ENCODE measurements around the gene HIVEP3. TPM values are rescaled to one million over a fixed set of nuclear protein-coding genes. Genes with fewer than 3 reads are reported as not detected.
A peak's percentile ranks its signal among the peaks of the same experiment; 100 is the strongest.

HIVEP3 gene
- total RNA-seq, 2 experiments from 2014 or later: 19.4 to 21.3 TPM

DNA sequence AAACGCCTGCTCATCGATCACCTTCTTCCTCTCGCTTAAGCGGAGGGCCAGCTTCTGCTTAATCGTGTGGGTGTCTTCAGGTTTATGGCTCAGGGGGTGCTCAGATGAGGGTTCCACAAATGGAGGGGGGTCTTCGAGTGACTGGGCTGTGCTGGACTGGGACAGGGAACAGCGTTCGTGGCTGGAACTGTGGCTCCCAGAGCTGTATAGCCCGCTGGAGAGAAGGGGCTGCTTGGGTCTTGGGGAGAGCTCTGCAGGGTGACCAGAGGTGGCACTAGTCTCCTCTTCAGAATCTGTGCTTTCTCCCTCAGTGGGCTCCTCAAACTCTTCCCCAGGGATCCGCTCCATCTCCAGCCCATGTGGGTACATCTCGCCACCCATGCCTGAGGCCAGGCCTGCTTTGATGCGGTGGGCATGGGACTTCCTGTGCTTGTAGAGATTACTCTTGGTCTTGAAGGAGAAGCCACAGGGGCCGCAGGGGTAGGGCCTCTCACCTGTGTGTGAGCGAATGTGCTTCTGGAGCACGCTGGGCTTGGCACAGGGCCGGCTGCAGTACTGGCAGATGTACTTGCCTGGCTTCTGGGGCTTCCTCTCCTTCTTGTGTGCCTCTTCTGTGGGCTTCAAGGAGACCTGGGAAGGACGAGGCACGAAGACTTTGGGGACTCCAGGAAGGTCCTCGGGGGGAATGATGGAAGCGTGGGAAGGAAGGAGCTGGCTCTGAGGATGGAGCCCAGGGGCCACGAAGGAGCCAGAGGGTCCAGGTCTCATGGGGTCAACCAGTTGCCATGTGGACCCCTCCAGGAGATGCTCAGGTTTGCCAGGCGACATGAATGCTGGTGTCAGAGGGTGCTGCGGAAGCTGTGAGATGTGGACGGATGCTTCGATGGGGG is 334.8 kb downstream of the HIVEP3 start:
- DNase-seq: no peak
- H3K27ac Mint-ChIP-seq: no peak overlapping the region
- peaks cover 45% of the 10 kb centered on the region for H3K36me3 Mint-ChIP-seq
- no peak overlapping the region for H3K4me3 Mint-ChIP-seq
- no peaks in the 10 kb centered on the region for H3K9me3 Mint-ChIP-seq
- H3K4me1 Mint-ChIP-seq: peaks cover 11% of the 10 kb centered on the region
- no peaks in the 10 kb centered on the region for H3K27me3 Mint-ChIP-seq

DNA sequence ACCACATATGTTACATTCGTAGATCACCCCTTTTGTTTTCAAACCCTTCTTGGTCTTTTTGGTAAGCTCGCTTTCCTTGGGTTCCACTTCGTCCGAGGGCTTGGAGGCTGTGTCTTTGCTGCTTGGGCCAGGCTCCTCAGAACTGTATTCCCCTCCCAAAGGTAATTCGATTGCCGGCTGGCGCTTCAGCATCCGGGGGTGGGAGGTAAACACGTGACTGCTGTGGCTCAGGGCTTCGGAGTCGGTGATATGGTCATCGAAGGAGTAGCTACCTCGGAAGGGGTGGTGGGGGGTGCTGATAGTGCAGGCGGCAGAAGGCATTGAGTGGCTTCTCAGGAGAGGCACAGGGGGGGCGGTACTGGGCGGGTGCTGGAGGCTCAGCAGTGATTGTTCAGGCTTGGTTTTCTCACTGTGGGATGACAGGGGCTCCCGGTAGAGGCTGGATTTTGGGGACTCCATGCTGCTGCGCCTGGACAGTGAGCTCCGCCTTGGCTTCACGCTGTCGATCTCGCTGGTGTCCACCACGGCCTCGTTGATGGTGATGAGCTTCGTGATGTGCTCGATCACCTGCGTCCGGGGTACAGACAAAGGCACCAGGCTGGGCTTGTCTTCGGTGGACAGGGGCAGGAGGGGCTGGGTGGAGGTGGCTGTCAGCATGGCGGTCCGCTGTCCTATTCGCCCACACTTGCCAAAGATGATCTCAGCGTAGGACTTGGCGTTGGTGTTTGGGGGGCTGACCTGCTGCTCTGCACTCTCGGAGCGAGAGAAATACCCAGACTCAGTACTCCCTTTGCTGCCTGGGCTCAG is 335.7 kb downstream of the HIVEP3 start:
- Mint-ChIP-seq H3K27ac (no peak overlapping the region), H3K9me3 (no peaks in the 10 kb centered on the region), H3K27me3 (no peaks in the 10 kb centered on the region), H3K4me1 (peaks cover 11% of the 10 kb centered on the region), H3K4me3 (no peak overlapping the region), H3K36me3 (peaks cover 43% of the 10 kb centered on the region)
- no peak for DNase-seq

DNA sequence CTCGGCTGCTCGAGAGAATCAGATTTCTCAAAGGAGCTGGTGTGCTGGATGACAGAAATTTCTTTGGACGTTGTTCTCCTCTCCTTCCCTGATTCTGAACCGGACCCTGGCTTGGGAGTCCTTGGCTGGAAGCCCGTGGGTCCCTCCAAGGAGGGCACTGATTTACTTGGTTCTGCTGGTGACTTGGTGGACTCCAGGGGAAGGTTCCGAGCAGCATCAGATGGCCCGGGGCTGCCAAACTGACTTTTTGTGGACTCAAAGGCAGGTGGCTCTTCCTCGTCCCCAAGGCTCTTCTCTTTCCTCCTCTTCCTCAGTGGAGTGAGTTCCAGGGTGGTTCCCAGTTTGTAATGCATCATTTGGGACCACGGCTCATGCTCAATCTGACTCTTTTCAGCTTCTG is 336.4 kb downstream of the HIVEP3 start:
- Mint-ChIP-seq H3K27me3 (no peaks in the 10 kb centered on the region), H3K4me3 (no peak overlapping the region), H3K27ac (peak overlapping the region; percentile 5), H3K9me3 (no peaks in the 10 kb centered on the region), H3K4me1 (peaks cover 15% of the 10 kb centered on the region), H3K36me3 (peaks cover 36% of the 10 kb centered on the region)
- no peak for DNase-seq

DNA sequence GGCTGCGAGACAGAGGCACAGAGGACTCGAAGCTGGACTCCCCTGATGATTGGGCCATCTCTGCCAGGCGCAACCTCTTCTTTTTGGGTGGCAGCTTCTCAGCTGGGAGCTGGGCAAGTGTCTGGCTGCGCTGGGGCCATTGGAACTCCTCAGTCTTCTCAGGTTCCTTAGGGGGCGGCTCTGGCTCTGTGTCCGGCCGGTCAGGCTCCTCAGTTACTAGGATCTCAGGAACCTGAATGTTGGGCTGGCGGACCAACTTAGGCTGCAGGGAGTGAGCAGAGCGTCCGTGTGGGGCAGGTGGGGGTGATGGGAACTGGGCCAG is 336.8 kb downstream of the HIVEP3 start:
- H3K4me3 Mint-ChIP-seq: no peak overlapping the region
- no peak for DNase-seq
- no peaks in the 10 kb centered on the region for H3K27me3 Mint-ChIP-seq
- peaks cover 33% of the 10 kb centered on the region for H3K36me3 Mint-ChIP-seq
- no peak overlapping the region for H3K27ac Mint-ChIP-seq
- H3K9me3 Mint-ChIP-seq: no peaks in the 10 kb centered on the region
- peaks cover 18% of the 10 kb centered on the region for H3K4me1 Mint-ChIP-seq

DNA sequence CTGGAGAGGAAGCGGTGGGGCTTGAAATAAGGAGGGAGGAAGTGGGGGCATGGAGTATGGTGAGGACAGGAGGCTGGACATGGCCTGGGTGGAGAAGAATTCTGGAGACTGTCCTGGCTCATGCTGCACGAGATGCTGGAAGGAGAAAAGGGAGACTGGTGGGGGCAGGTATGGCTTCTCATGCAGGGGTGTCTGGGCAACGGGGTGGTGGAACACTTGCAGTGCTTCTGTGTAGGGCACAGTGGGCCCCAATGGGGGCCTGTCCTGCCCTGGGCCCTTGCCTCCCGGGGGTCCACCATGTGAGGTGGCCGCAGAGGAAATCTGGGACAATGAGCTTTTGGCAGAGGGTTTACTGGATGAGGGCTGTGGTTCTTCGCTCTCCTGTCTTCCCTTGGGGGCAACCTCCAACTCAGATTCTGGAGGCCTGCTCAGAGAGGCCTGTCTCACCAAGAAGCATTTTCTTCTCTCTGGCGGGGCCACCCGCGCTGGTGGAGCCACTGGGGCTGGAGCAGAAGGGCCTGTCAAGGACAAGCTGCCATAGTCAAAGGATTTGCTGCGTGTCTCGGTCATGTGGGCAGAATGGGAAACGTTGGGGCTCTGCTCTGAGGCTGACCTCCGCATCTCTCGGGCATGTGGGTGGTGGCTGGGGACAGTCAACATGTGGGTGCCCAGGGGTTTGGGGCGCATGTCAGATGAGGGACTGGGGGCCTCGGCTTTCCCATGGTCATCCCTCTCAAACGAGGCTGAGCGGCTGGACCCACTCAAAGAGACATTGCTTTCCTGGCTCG is 337.3 kb downstream of the HIVEP3 start:
- H3K36me3 Mint-ChIP-seq: peaks cover 30% of the 10 kb centered on the region
- no peak overlapping the region for H3K27ac Mint-ChIP-seq
- H3K27me3 Mint-ChIP-seq: no peaks in the 10 kb centered on the region
- H3K4me3 Mint-ChIP-seq: peak overlapping the region; percentile 33
- DNase-seq: no peak
- no peaks in the 10 kb centered on the region for H3K9me3 Mint-ChIP-seq
- peaks cover 23% of the 10 kb centered on the region for H3K4me1 Mint-ChIP-seq

DNA sequence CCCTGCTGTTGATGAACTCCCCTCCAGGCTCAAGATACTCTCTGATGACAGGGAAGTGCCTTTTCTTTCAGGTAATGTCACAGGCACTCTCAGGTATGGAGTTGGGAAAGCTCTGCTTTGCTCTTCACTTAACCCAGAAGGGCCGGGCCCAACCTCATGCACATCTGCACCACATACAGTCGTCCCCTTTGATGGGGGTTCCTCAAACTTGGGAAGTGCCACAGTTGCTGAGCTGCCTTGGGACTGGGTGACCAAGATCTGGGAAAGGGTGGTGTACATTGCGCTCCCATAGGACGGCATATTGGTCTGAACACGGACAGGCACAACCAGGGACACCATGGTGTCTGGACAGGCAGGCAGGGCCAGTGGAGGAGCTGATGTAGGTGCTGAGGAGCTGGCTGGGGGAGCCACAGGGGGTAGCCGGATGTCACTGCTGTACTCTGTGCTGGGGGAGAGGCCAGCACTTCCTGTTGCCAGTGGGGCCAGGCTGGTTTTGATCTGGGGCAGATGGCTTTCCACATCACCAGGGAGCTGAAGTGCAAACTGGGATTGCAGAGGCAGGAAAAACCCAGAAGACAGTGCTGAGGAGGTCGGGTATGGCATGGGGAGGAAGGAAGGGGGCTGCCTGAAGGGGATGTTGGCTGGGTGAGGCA is 338.1 kb downstream of the HIVEP3 start:
- peaks cover 32% of the 10 kb centered on the region for H3K36me3 Mint-ChIP-seq
- DNase-seq: no peak
- H3K4me3 Mint-ChIP-seq: peak overlapping the region; percentile 33
- peak overlapping the region; percentile 21 for H3K27ac Mint-ChIP-seq
- peaks cover 29% of the 10 kb centered on the region for H3K4me1 Mint-ChIP-seq
- no peaks in the 10 kb centered on the region for H3K27me3 Mint-ChIP-seq
- no peaks in the 10 kb centered on the region for H3K9me3 Mint-ChIP-seq

DNA sequence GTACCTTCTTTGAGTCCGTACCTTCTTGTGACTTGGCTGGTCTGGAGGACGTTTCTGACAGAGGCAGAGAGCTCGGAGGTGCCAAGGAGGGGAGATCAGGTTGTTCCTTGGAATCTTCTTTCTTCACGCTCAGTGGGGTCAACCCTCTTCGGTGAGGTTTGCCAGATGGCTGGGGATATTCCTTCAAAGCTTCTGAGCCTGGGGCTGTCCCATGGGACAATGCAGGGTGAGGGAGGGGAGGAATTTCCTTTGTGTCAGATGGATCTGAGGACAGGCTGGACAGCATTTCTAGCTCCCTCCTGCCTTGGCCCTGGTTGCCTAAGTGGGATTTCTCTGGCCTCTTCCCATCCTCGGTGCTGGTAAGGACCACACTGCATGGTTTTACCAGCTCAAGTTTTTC is 338.7 kb downstream of the HIVEP3 start:
- Mint-ChIP-seq H3K27ac (no peak overlapping the region), H3K4me3 (no peak overlapping the region), H3K4me1 (peaks cover 31% of the 10 kb centered on the region), H3K36me3 (peaks cover 30% of the 10 kb centered on the region), H3K9me3 (no peaks in the 10 kb centered on the region), H3K27me3 (no peaks in the 10 kb centered on the region)
- no peak for DNase-seq

DNA sequence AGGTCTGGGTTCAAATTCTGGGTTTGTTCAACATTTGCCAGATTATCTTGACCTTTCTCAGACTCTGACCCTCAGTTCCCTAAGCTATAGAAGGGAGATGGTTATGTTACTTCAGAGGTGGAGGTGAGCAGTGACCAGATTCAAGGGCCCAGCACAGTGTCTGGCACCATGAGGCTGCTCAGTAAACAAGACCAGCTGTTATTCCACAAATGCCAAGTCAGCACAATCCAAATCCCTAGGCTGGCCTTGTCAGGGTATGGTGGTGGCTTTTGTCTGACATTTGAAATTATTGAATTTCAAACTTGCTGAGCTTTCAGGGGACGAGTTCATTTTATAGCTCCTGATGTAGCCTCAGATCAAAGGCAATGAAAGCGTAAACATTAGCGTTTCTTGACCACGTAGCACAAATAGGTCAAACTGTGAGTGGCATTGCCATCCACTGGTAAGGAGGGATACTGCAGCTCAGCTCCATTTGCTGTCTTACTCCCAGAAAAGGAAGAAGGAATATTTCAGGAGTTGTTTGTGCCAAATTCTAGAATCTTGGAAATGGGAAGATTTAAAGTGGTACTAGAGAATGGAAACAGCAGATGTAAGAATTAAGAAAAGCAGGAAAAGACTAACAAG is 339.9 kb downstream of the HIVEP3 start:
- Mint-ChIP-seq H3K27ac (no peak overlapping the region), H3K9me3 (no peaks in the 10 kb centered on the region), H3K27me3 (no peaks in the 10 kb centered on the region), H3K36me3 (peaks cover 24% of the 10 kb centered on the region), H3K4me3 (no peak overlapping the region), H3K4me1 (peaks cover 39% of the 10 kb centered on the region)
- no peak for DNase-seq

DNA sequence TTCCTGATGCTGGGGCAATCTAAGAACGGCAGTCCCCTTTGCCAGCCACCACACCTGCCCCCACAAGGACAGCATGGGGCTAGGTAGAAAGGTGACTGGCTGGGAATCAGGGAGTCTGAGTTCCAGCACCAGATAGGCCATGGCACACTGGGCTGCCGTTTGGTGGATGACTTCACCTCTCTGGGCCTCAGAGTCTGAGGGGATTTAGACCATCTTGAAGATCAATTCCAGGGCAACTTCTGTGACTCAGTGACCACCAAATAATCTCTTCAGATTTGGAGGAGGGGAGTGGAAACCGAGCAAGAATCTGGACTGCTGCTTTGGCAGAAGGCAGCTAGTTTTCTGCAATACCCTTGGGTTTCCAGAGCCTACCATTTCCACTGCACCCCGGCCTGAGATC is 342.1 kb downstream of the HIVEP3 start:
- DNase-seq: no peak
- Mint-ChIP-seq H3K4me3 (no peak overlapping the region), H3K27ac (peak overlapping the region; percentile 46), H3K36me3 (peaks cover 33% of the 10 kb centered on the region), H3K9me3 (no peaks in the 10 kb centered on the region), H3K27me3 (no peaks in the 10 kb centered on the region), H3K4me1 (peaks cover 41% of the 10 kb centered on the region)

DNA sequence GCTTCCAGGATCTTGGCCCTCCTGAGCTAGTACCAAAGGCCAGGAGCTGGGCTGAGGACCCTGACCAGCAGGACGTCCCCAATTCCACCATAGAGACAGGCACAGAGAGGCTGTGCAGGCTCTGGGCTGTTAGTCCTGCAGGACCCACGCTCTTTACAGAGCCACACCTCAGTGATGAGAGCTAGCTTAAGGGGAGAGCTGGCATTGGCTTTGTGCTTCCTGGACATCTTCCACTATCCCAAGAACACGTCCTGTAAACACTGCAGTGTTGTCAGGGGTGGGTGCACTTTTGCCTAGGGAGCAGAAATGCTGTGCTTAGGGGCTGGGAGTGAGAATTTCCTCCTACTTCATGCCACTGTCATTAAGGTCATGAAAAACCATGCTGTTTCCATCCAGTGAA is 342.5 kb downstream of the HIVEP3 start:
- no peak for DNase-seq
- Mint-ChIP-seq H3K4me3 (no peak overlapping the region), H3K4me1 (peaks cover 38% of the 10 kb centered on the region), H3K27ac (peak overlapping the region; percentile 46), H3K9me3 (no peaks in the 10 kb centered on the region), H3K36me3 (peaks cover 36% of the 10 kb centered on the region), H3K27me3 (no peaks in the 10 kb centered on the region)

DNA sequence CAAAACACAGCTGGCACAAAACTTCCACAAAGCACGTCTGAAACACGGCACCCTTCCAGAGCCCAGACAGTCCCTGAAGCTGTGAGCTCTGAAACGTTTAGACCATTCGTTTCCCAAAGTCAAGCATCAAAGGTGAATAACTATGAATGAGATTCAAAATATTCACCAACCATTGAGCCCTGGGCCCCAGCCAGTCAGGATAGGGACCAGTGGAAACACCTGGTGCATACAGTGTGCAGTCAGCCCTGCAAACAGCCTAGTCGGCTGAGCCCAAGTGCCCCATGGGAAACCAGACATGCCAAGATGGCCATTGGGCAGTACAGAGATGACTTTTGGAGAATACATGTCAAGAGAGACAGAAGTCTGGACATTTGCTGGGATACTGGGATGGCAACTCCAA is 343.9 kb downstream of the HIVEP3 start:
- no peaks in the 10 kb centered on the region for H3K9me3 Mint-ChIP-seq
- H3K27me3 Mint-ChIP-seq: no peaks in the 10 kb centered on the region
- no peak for DNase-seq
- H3K4me3 Mint-ChIP-seq: no peak overlapping the region
- H3K27ac Mint-ChIP-seq: no peak overlapping the region
- peaks cover 33% of the 10 kb centered on the region for H3K4me1 Mint-ChIP-seq
- H3K36me3 Mint-ChIP-seq: peaks cover 37% of the 10 kb centered on the region

DNA sequence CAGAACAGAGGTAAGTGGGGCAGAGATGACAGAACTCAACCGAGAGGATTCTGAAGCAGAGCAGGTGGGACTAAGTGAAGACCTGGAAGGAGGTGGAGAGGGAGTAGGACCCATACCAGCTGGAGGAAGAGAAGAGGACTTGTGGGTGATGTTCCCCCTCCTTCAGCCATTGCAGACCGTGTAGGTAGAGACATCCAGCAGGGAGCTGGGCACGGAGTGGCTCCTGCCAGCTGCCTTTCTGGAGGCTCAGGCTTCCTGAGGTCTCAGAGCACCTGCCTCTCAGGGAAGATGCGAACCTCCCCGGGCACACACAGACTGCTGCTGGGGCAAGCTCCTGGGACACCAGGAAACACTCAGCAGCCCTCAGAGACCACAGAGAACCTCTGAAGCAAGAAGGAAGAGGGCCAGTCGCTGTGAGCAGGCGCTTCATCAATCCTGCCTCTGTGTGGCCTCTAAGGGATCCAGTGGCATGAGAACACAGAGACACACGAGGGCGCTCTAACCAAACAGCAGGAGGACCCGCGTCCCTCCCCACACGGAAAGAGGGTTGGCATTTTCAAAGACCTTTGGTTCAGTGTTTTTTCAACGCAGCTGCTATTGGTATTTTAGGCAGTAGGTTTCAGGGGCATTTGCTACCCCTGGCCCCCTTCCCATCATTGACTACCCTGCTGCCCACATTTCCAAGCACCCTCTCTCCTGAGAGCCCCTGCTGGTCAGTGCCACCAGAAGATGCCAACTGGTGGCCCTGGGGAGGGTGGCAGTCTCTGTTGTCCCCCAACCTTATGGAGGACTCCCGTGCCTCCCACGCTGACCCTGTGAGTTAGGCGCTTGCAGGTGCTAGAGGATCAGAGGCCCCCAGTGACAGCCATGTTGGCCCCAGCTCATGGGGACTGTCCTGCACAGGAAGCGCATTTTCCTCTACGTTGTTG is 344.7 kb downstream of the HIVEP3 start:
- Mint-ChIP-seq H3K27ac (no peak overlapping the region), H3K4me3 (no peak overlapping the region), H3K4me1 (peaks cover 33% of the 10 kb centered on the region), H3K36me3 (peaks cover 38% of the 10 kb centered on the region), H3K27me3 (no peaks in the 10 kb centered on the region), H3K9me3 (no peaks in the 10 kb centered on the region)
- peak; percentile 72 for DNase-seq

DNA sequence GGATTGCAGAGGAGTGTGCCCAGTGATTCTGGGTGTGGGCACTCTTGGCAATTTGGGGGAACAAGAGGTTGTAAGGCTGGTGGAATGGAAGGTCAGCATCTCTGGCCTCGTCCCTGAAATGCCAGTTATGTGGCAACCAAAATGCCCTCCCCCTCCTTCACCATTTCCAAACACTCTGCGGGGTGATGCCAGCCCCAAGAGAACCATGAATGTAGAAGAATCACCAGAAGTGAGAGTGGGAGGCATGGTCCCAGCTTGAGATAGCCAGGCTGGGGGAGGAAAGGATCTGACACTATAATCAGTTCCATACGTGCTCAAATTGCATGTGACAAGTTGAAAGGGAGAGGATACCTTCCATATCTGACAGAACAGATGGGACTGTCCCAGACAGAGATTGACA is 345.5 kb downstream of the HIVEP3 start:
- no peaks in the 10 kb centered on the region for H3K27me3 Mint-ChIP-seq
- peaks cover 38% of the 10 kb centered on the region for H3K36me3 Mint-ChIP-seq
- no peak for DNase-seq
- no peak overlapping the region for H3K4me3 Mint-ChIP-seq
- no peaks in the 10 kb centered on the region for H3K9me3 Mint-ChIP-seq
- H3K4me1 Mint-ChIP-seq: peaks cover 33% of the 10 kb centered on the region
- H3K27ac Mint-ChIP-seq: no peak overlapping the region
